GM12892 (cell line): ENCODE results near the gene ARL17B.
"Not testable (repeated sequence)": the region's sequence is repeated elsewhere in the genome, so short reads cannot be mapped to it uniquely, and the experiment has no call there.

ENCODE experiments used
- POLR2A ChIP-seq: IDR thresholded peaks from 2 replicates; pipeline ENCODE4 v1.6.1; 2011; ENCODE audit warnings: low read depth, low read length, control low read depth
- POLR2AphosphoS5 ChIP-seq: IDR thresholded peaks from 2 replicates; pipeline ENCODE4 v1.6.1; 2011; ENCODE audit warnings: low read depth, low read length, control low read depth

GRCh38 chr17:46249153-46249552, 112.4 kb downstream of the ARL17B start:
- TF ChIP-seq POLR2A, POLR2AphosphoS5: not testable (repeated sequence)
